KBM-7 (cell line): ENCODE results near the gene VPS4B.
"Not testable (repeated sequence)": the region's sequence is repeated elsewhere in the genome, so short reads cannot be mapped to it uniquely, and the experiment has no call there.

ENCODE experiments used
- DNase-seq: peaks from one replicate; pipeline ENCODE4 v3.0.0-alpha.2; 2015
- in situ Hi-C: fragments of 300-500 bp; cut with MboI; formaldehyde crosslinking; loops from 2 replicates; pipeline ENCODE4 v1.14.3; 2020; ENCODE audit warnings: low sequenced_read_pairs, low pct_unique_long_range_greater_than_20kb, mixed read lengths

Gene VPS4B

GRCh38 chr18:63378919-63379638 is 43.2 kb downstream of the VPS4B start:
- in situ Hi-C loops: no loop called here
- no peak for DNase-seq

GRCh38 chr18:63377275-63377980 is 44.8 kb downstream of the VPS4B start:
- in situ Hi-C loops: no loop called here
- no peak for DNase-seq

DNA sequence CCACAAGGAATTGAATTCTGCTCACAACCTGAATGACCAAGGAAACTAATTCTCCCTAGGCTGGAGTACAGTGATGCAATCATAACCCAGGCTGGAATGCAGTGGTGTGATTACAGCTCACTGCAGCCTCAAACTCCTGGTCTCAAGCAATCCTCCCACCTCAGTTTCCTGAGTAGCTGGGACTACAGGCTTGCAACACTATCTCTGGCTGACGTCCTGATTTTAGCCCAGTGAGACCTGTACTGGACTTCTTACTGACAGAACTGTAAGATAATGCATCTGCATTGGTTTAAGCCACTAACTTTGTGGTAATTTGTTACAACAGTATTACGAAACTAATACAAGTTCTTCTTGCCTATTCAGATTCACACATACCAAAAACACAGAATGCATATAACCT is 45.7 kb downstream of the VPS4B start:
- peak; percentile 14 for DNase-seq
- in situ Hi-C loops: no loop called here

DNA sequence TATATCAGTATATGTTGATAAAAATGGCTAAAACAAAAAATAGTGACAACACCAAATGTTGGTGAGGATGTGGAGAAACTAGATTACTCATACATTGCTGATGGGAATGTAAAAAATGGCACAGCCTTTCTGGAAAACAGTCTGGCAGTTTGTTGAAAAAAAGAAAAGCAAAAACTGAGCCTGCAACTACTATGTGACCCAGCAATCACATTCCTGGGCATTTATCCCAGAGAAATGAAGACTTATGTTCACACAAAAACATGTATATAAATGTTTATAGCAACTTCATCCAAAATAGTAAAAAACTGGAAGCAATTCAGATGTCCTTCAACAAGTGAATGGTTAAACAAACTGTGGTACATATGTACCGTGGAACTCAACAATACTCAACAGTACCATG is 47.7 kb downstream of the VPS4B start:
- no peak for DNase-seq
- in situ Hi-C loops: no loop called here

- DNase-seq: no peak
- in situ Hi-C loops: no loop called here
These were observed 49.1 kb downstream of the VPS4B start for GRCh38 chr18:63373161-63373560.

GRCh38 chr18:63368611-63369010 is 53.7 kb downstream of the VPS4B start:
- DNase-seq: no peak
- in situ Hi-C loops: no loop called here

DNA sequence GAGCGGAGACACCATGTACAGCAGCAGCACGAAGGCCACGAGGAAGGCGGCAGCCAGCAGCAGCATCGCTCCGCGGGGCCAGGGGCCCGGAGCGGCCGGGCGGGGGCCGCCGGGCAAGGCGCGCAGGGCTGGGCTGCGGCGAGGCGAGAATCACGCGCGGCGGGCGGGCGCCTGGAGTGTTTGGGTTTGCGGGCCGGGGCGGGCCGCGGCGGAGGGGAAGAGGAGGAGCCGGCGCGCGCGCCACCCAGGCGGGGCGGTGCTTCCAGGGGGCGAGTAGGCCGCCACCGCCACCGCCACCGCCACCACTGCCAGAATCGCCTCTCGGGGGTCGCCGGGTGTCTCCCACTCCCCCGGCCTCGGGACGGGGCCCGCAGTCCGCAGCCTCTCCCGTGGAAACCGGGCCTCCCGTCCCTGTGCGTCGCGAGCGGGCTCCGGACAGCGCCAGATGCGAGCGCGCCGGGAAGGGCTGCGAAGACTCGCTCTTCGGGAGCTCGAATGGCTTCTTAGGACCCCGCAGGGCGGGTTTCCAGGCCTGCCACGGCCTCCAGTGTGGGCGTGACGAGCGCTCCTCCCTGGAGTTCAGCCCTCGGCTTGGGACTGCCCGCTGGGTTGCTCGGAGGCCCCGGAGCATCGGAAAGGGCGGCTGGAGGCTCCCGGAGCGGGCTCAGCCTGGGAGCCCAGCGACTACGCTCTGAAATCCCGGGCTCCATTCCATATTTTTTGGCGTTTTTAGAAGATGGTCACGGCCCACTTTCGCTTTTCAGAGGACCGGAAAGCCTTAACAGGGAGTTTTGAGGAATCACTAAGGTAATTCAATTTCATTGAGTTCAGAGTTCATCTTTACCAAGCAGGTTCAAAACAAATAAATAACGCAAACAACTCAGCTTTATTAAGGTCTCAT is 55.0 kb downstream of the VPS4B start, which contains the start of gene KDSR:
TSS of gene KDSR (minus strand) at position 154 of the 901 bp plus-strand sequence. CDS start at position 66, 88 bp downstream.
- in situ Hi-C loops: no loop called here
- DNase-seq: peak; percentile 98

GRCh38 chr18:63366213-63367052 is 55.8 kb downstream of the VPS4B start:
- peak; percentile 58 for DNase-seq
- in situ Hi-C loops: no loop called here

DNA sequence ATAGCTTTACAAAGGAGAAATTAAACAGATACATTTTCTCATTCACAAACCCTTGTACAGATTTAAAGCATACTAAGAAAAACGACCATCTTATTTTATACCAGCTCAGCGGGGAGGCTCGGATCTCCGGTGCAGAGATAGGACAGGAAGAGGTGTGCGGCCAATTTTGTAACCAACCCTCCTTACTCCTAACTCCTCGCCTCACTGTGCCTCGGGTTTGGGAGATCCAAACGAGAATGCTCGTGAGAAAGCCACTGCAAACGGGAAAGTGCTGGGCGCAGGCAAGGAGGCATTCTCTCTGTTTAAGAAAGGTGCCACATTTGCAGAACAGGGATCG is 56.4 kb downstream of the VPS4B start:
- in situ Hi-C loops: no loop called here
- DNase-seq: no peak

GRCh38 chr18:63363951-63364350 is 58.3 kb downstream of the VPS4B start:
- peak; percentile 33 for DNase-seq
- in situ Hi-C loops: no loop called here

GRCh38 chr18:63363420-63363819 is 58.9 kb downstream of the VPS4B start:
- in situ Hi-C loops, DNase-seq: not testable (repeated sequence)

GRCh38 chr18:63356272-63356896 is 65.9 kb downstream of the VPS4B start:
- DNase-seq: no peak
- in situ Hi-C loops: no loop called here

- in situ Hi-C loops: no loop called here
These were observed 72.0 kb downstream of the VPS4B start for GRCh38 chr18:63350230-63350629.

GRCh38 chr18:63348508-63349136 is 73.7 kb downstream of the VPS4B start:
- in situ Hi-C loops: loop anchor here (25.0 kb wide), 1 partner anchor 761 kb away; no protein-coding TSS in a partner anchor
- no peak for DNase-seq

More at GRCh38 chr18:63350230-63350629, 72.0 kb downstream of the VPS4B start:
- no peak for DNase-seq

DNA sequence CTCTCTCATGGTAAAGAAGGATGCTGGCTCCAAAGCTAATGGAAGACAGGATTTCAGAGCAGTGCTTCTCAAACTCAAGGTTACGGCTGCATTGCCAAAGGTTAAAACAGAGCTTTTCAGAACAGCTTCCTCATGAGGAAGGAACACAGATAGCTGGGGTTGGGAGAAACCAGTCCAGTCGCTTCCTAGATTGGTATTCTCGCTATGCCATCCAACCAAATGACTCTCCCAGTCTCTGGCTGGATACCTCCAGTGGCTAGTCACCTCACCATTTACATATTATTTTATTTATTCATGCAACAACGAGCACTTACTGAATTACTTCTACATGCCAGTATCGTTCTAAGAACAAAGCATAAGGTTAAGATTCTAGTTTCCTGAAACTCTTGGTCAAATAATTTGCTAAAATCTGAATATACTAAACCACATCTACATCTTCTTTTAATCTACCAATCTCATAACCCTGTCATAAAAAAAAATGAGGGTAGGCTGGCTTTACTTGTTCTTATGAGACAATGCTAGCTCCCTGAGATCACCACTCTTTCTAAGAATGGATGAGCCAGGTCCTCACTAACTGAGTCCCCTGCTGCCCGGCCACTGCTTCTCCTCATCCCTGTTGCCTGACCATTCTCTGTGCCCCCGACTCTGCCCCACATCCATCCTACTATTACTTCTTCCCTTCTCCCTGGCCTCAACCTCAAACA is 75.6 kb downstream of the VPS4B start:
- DNase-seq: no peak
- in situ Hi-C loops: loop anchor here (25.0 kb wide), 1 partner anchor 759 kb away; no protein-coding TSS in a partner anchor

DNA sequence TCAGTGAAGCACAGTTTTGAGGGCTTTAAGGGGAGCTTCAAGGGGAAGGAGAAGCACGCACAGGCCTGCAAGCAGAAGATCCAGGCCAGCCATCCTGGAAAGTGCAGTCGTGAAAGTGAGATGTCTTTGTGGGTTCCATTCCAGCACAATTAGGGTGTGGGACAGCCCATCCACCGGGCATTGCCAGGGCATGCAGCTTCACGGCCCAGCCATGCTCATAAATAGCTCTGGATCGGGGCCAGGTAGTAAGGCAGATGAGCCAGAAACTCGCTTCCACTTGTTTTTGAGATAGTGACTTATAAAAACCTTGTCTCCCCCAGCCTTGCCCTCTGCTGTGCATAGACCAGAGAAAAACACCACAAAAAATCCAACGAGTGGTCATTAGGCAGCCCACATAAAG is 76.2 kb downstream of the VPS4B start:
- in situ Hi-C loops: loop anchor here (25.0 kb wide), 1 partner anchor 759 kb away; no protein-coding TSS in a partner anchor
- no peak for DNase-seq

DNA sequence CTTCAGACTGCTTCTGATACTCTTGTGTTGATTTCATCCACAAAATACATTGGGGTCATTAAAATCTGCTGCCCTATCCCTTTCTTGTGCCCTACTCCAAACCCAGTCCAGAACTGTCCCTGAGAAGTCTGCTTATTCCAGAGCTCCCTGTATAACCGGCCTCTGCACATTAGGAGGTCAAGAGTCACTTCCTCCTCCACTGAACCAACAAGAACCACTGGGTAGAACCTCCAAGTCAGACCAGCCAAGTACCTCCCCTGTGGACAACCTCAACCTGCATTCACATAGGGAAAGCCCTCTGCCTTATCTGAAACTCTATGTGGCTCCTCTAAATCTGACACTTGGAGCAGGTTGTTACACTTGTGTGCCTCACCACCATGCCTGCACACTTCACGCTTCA is 77.4 kb downstream of the VPS4B start:
- in situ Hi-C loops: loop anchor here (25.0 kb wide), 1 partner anchor 758 kb away; no protein-coding TSS in a partner anchor
- no peak for DNase-seq
